CD4-positive, alpha-beta memory T cell (primary cell): ENCODE measurements around the gene PUSL1. TPM values are rescaled to one million over a fixed set of nuclear protein-coding genes. Genes with fewer than 3 reads are reported as not detected.

ENCODE experiments used
- CTCF ChIA-PET: fragments of 350-600 bp; sonication (Branson Sonifier 250); formaldehyde crosslinking; loops from one replicate; lab custom pipeline; 2021; ENCODE audit warnings: inconsistent platforms; ENCODE audit not compliant: partially characterized antibody; lab: Charles Lee
- POLR2A ChIA-PET: fragments of 350-600 bp; sonication (Branson Sonifier 250); formaldehyde crosslinking; loops from one replicate; lab custom pipeline; 2021; ENCODE audit not compliant: partially characterized antibody; lab: Charles Lee
- DNase-seq, 5 donors: peaks; one replicate each; pipeline versions ENCODE4 v3.0.0 to v3.0.0-alpha.2; 2020 to 2022; ENCODE audit warnings: mixed read lengths in 1 of 5
- H3K27ac ChIP-seq: one replicate; pipeline ENCODE4 v1.7.0; 2013; ENCODE audit warnings: low read depth, low read length
- H3K27me3 ChIP-seq: 2 replicates; pipeline ENCODE4 v1.7.0; 2013; ENCODE audit warnings: mild to moderate bottlenecking, low read length, moderate library complexity; ENCODE audit not compliant: insufficient read depth
- H3K36me3 ChIP-seq: 2 replicates; pipeline ENCODE4 v1.7.0; 2013; ENCODE audit warnings: mild to moderate bottlenecking, low read length, moderate library complexity; ENCODE audit not compliant: insufficient read depth
- H3K4me1 ChIP-seq: 2 replicates; pipeline ENCODE4 v1.7.0; 2013; ENCODE audit warnings: mild to moderate bottlenecking, low read length, moderate library complexity; ENCODE audit not compliant: insufficient read depth
- H3K4me3 ChIP-seq, 2 donors: one replicate each; pipeline ENCODE4 v1.7.0; 2013; ENCODE audit warnings: low read length in 2 of 2, mild to moderate bottlenecking in 1 of 2
- H3K9me3 ChIP-seq, 2 donors: one replicate each; pipeline ENCODE4 v1.7.0; 2013; ENCODE audit warnings: low read length in 2 of 2, control low read depth in 1 of 2; ENCODE audit not compliant: control insufficient read depth in 1 of 2
- H3K27ac Mint-ChIP-seq, 7 donors: one replicate each; pipeline ENCODE4 v1.8.0; 2020 to 2021; ENCODE audit warnings: mixed read lengths in 7 of 7, mild to moderate bottlenecking in 6 of 7, inconsistent platforms in 3 of 7, moderate library complexity in 3 of 7
- H3K27me3 Mint-ChIP-seq, 2 donors: one replicate each; pipeline ENCODE4 v1.8.0; 2020 to 2021; ENCODE audit warnings: mixed read lengths in 2 of 2
- H3K36me3 Mint-ChIP-seq, 2 donors: one replicate each; pipeline ENCODE4 v1.8.0; 2020 to 2021; ENCODE audit warnings: mixed read lengths in 2 of 2, inconsistent platforms in 1 of 2, mild to moderate bottlenecking in 1 of 2
- H3K4me1 Mint-ChIP-seq, 4 donors: one replicate each; pipeline ENCODE4 v1.8.0; 2020 to 2021; ENCODE audit warnings: mixed read lengths in 4 of 4, mild to moderate bottlenecking in 1 of 4
- H3K4me3 Mint-ChIP-seq, 8 donors: one replicate each; pipeline ENCODE4 v1.8.0; 2020 to 2021; ENCODE audit warnings: mixed read lengths in 8 of 8, mild to moderate bottlenecking in 7 of 8, moderate library complexity in 6 of 8, inconsistent platforms in 3 of 8
- H3K9me3 Mint-ChIP-seq, 8 donors: one replicate each; pipeline ENCODE4 v1.8.0; 2020 to 2021; ENCODE audit warnings: mixed read lengths in 8 of 8, mild to moderate bottlenecking in 5 of 8, inconsistent platforms in 3 of 8, moderate library complexity in 1 of 8
- intact Hi-C: fragments of 100-400 bp; cut with micrococcal nuclease; formaldehyde crosslinking; loops from one replicate; pipeline ENCODE4 v1.15.1; 2023
- polyA plus RNA-seq, 2 donors: library from polyadenylated mRNA; unstranded; fragments of 300-500 nt; fragmentation: Illumina TruSeq; gene quantifications; one replicate each; pipeline ENCODE4 v1.2.3, GENCODE V29; 2021
- total RNA-seq, 2 experiments: library from RNA; stranded (reverse); gene quantifications; one replicate each; pipeline ENCODE4 v1.2.3, GENCODE V29; 2021

Gene PUSL1
- total and polyA plus RNA-seq, 4 experiments from 2014 or later = 15.4 to 27.9 (median 20.4) TPM

GRCh38 chr1:1291023-1291528 lies 17.3 kb upstream of the PUSL1 start:
- no peak overlapping the region for H3K27ac ChIP-seq
- no peaks in the 10 kb centered on the region for H3K27me3 Mint-ChIP-seq
- POLR2A ChIA-PET = interaction anchor here (0.6 to 1.6 kb wide), 4 partner anchors 14 to 169 kb away, joined by 3 to 9 read pairs (median 3); partner anchors contain the start of gene UBE2J2
- CTCF ChIA-PET = interaction anchor here (0.7 to 3.2 kb wide), 7 partner anchors 9 to 307 kb away, joined by 3 to 57 read pairs (median 3); no protein-coding TSS in a partner anchor
- peak in 1 of 5 donors; percentile 14 for DNase-seq
- no peaks in the 10 kb centered on the region for H3K36me3 ChIP-seq
- H3K9me3 Mint-ChIP-seq = no peaks in the 10 kb centered on the region
- H3K27ac Mint-ChIP-seq = no peak overlapping the region
- no peak overlapping the region for H3K4me3 Mint-ChIP-seq
- H3K4me3 ChIP-seq = no peak overlapping the region
- no peaks in the 10 kb centered on the region for H3K36me3 Mint-ChIP-seq
- no peaks in the 10 kb centered on the region for H3K27me3 ChIP-seq
- intact Hi-C loops = loop anchor here (5.0 kb wide), 1 partner anchor 309 kb away; the partner anchor contains the start of gene PERM1
- H3K4me1 Mint-ChIP-seq = peaks cover 0 to 3% (median under 1%) of the 10 kb centered on the region in 4 donors
- no peaks in the 10 kb centered on the region for H3K4me1 ChIP-seq
- no peaks in the 10 kb centered on the region for H3K9me3 ChIP-seq

- Histone ChIP-seq H3K9me3 (no peaks in the 10 kb centered on the region), H3K27ac (no peak overlapping the region), H3K4me3 (no peak overlapping the region), H3K4me1 (no peaks in the 10 kb centered on the region), H3K27me3 (no peaks in the 10 kb centered on the region), H3K36me3 (no peaks in the 10 kb centered on the region)
- Mint-ChIP-seq H3K9me3 (no peaks in the 10 kb centered on the region), H3K27ac (peak overlapping the region in 1 of 7 donors; percentile 16), H3K4me3 (no peak overlapping the region), H3K36me3 (no peaks in the 10 kb centered on the region), H3K27me3 (no peaks in the 10 kb centered on the region), H3K4me1 (peaks cover 0 to 3% (median under 1%) of the 10 kb centered on the region in 4 donors)
- CTCF ChIA-PET = interaction anchor here (0.6 to 3.2 kb wide), 7 partner anchors 61 to 307 kb away, joined by 3 to 57 read pairs (median 3); no protein-coding TSS in a partner anchor
- intact Hi-C loops = loop anchor here (1.0 to 5.0 kb wide), 2 partner anchors 169 to 309 kb away; partner anchors contain the start of gene PERM1
- POLR2A ChIA-PET = interaction anchor here (0.6 to 1.6 kb wide), 3 partner anchors 14 to 170 kb away, joined by 3 to 9 read pairs (median 3); no protein-coding TSS in a partner anchor
- peak; percentile 60 to 71 (median 69) for DNase-seq
These were observed 16.6 kb upstream of the PUSL1 start for GRCh38 chr1:1291548-1292441.

DNA sequence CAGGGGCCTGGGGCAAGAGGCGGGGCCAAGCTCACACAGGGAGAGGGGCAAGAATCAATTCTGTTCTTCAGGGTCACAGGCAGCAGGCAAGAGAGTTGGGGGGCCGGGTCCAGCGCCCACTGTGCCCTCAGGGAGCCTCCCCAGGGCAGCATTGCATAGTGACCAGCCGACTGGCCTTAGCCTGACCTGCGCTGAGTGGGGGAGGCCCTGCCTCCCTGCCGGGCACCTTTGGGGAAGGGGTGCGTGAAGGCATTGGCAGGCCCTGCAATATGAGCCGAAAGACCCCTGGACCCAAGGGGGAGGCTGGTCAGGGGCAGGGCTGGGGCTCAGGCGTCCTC lies 16.0 kb upstream of the PUSL1 start:
- intact Hi-C loops = loop anchor here (1.0 to 5.0 kb wide), 2 partner anchors 170 to 310 kb away; partner anchors contain the start of gene PERM1
- Mint-ChIP-seq H3K36me3 (no peaks in the 10 kb centered on the region), H3K4me3 (no peak overlapping the region), H3K9me3 (no peaks in the 10 kb centered on the region), H3K27me3 (no peaks in the 10 kb centered on the region), H3K4me1 (peaks cover 0 to 3% (median under 1%) of the 10 kb centered on the region in 4 donors), H3K27ac (no peak overlapping the region)
- H3K4me3 ChIP-seq = no peak overlapping the region
- H3K27ac ChIP-seq = no peak overlapping the region
- ChIA-PET CTCF (interaction anchor here (0.6 to 3.2 kb wide), 6 partner anchors 61 to 307 kb away, joined by 3 to 57 read pairs (median 4); no protein-coding TSS in a partner anchor), POLR2A (interaction anchor here (1.1 to 1.6 kb wide), 2 partner anchors 13 to 171 kb away, joined by 3 to 9 read pairs; no protein-coding TSS in a partner anchor)
- DNase-seq = peak in 1 of 5 donors; percentile 6
- no peaks in the 10 kb centered on the region for H3K9me3 ChIP-seq
- H3K27me3 ChIP-seq = no peaks in the 10 kb centered on the region
- H3K36me3 ChIP-seq = no peaks in the 10 kb centered on the region
- H3K4me1 ChIP-seq = no peaks in the 10 kb centered on the region

DNA sequence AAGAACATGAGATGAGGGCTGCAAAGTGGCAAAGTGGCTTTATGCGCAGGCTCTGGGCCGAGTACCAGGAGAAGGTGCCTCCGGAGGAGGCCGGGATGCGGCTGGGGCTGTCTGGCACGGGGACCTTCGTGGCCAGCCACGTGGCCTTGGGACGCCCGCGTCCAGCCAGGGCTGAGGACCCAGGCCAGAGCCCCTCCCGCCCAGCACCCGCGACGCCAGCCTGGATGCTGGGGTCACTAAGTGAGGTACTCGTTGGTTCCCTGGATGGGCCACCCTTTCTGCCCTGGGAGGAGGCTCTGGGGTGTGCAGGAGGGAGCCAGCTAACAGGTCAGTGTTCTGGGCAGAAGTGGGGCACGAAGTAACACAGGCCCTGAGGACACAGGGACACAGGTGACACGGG lies 15.5 kb upstream of the PUSL1 start:
- Mint-ChIP-seq H3K4me3 (no peak overlapping the region), H3K4me1 (peaks cover 0 to 3% (median under 1%) of the 10 kb centered on the region in 4 donors), H3K27me3 (no peaks in the 10 kb centered on the region), H3K9me3 (no peaks in the 10 kb centered on the region), H3K27ac (no peak overlapping the region), H3K36me3 (no peaks in the 10 kb centered on the region)
- no peaks in the 10 kb centered on the region for H3K9me3 ChIP-seq
- no peaks in the 10 kb centered on the region for H3K36me3 ChIP-seq
- ChIA-PET POLR2A (no interaction called here), CTCF (interaction anchor here (1.7 to 3.2 kb wide), 2 partner anchors 170 to 308 kb away, joined by 6 to 57 read pairs; no protein-coding TSS in a partner anchor)
- no peak overlapping the region for H3K4me3 ChIP-seq
- no peak overlapping the region for H3K27ac ChIP-seq
- H3K4me1 ChIP-seq = no peaks in the 10 kb centered on the region
- DNase-seq = peak in 1 of 5 donors; percentile 16
- H3K27me3 ChIP-seq = no peaks in the 10 kb centered on the region
- intact Hi-C loops = loop anchor here (1.0 to 5.0 kb wide), 2 partner anchors 171 to 311 kb away; partner anchors contain the start of gene PERM1

GRCh38 chr1:1293263-1294249 lies 14.8 kb upstream of the PUSL1 start:
- intact Hi-C loops = loop anchor here (5.0 kb wide), 1 partner anchor 311 kb away; the partner anchor contains the start of gene PERM1
- POLR2A ChIA-PET = interaction anchor here (1.4 kb wide), 1 partner anchor 171 kb away, joined by 3 read pairs; no protein-coding TSS in a partner anchor

GRCh38 chr1:1294250-1294890 lies 14.0 kb upstream of the PUSL1 start:
- H3K9me3 ChIP-seq = no peaks in the 10 kb centered on the region
- H3K4me3 Mint-ChIP-seq = no peak overlapping the region
- H3K36me3 Mint-ChIP-seq = no peaks in the 10 kb centered on the region
- H3K36me3 ChIP-seq = no peaks in the 10 kb centered on the region
- DNase-seq = peak in 1 of 5 donors; percentile 33
- H3K27me3 Mint-ChIP-seq = no peaks in the 10 kb centered on the region
- no peaks in the 10 kb centered on the region for H3K27me3 ChIP-seq
- ChIA-PET POLR2A (interaction anchor here (1.1 to 1.4 kb wide), 2 partner anchors 11 to 172 kb away, joined by 3 to 4 read pairs; no protein-coding TSS in a partner anchor), CTCF (interaction anchor here (1.2 kb wide), 1 partner anchor 172 kb away, joined by 3 read pairs; no protein-coding TSS in a partner anchor)
- intact Hi-C loops = loop anchor here (5.0 kb wide), 1 partner anchor 312 kb away; the partner anchor contains the start of gene PERM1
- H3K4me3 ChIP-seq = no peak overlapping the region
- no peak overlapping the region for H3K27ac Mint-ChIP-seq
- no peaks in the 10 kb centered on the region for H3K4me1 ChIP-seq
- H3K4me1 Mint-ChIP-seq = peaks cover 0 to 3% (median under 1%) of the 10 kb centered on the region in 4 donors
- H3K27ac ChIP-seq = no peak overlapping the region
- H3K9me3 Mint-ChIP-seq = no peaks in the 10 kb centered on the region

More at GRCh38 chr1:1293263-1294249, 14.8 kb upstream of the PUSL1 start:
- CTCF ChIA-PET = interaction anchor here (1.7 kb wide), 1 partner anchor 309 kb away, joined by 6 read pairs; no protein-coding TSS in a partner anchor
- no peak overlapping the region for H3K4me3 ChIP-seq
- DNase-seq = peak in 1 of 5 donors; percentile 13
- Mint-ChIP-seq H3K4me1 (peaks cover 0 to 3% (median under 1%) of the 10 kb centered on the region in 4 donors), H3K27ac (no peak overlapping the region), H3K4me3 (no peak overlapping the region), H3K36me3 (no peaks in the 10 kb centered on the region), H3K27me3 (no peaks in the 10 kb centered on the region), H3K9me3 (no peaks in the 10 kb centered on the region)
- H3K27ac ChIP-seq = no peak overlapping the region
- H3K9me3 ChIP-seq = no peaks in the 10 kb centered on the region
- H3K4me1 ChIP-seq = no peaks in the 10 kb centered on the region
- H3K36me3 ChIP-seq = no peaks in the 10 kb centered on the region
- no peaks in the 10 kb centered on the region for H3K27me3 ChIP-seq
